OCI-LY1 (cell line): Measurements from ENCODE around the gene CCDC120.

Experiments
- H2AFZ ChIP-seq: fragments of 200-600 bp; sonication (generic), shearing (Covaris generic); 2 replicates; pipeline ENCODE4 v1.6.0; 2014; ENCODE audit warnings: antibody characterized with exemption, mild to moderate bottlenecking, low read length
- H3F3A ChIP-seq: fragments of 200-600 bp; sonication (generic), shearing (Covaris generic); 2 replicates; pipeline ENCODE4 v1.6.0; 2014; ENCODE audit warnings: mild to moderate bottlenecking, antibody characterized with exemption, low read length, moderate library complexity; ENCODE audit not compliant: insufficient read depth
- H3K27ac ChIP-seq: fragments of 200-600 bp; sonication (generic); 2 replicates; pipeline ENCODE4 v1.5.1; 2014; ENCODE audit warnings: low read length, mixed run types, mild to moderate bottlenecking, low read depth; ENCODE audit not compliant: poor library complexity, severe bottlenecking
- H3K27me3 ChIP-seq: fragments of 200-600 bp; sonication (generic); 2 replicates; pipeline ENCODE4 v1.6.0; 2014; ENCODE audit warnings: antibody characterized with exemption, mild to moderate bottlenecking, low read length, moderate library complexity; ENCODE audit not compliant: insufficient read depth
- H3K36me3 ChIP-seq: fragments of 200-600 bp; sonication (generic); 2 replicates; pipeline ENCODE4 v1.6.1; 2014; ENCODE audit warnings: mild to moderate bottlenecking, antibody characterized with exemption, low read length, moderate library complexity, mixed read lengths; ENCODE audit not compliant: insufficient read depth
- H3K4me1 ChIP-seq: fragments of 200-600 bp; sonication (generic); 2 replicates; pipeline ENCODE4 v1.5.1; 2014; ENCODE audit warnings: mild to moderate bottlenecking, low read length, moderate library complexity; ENCODE audit not compliant: insufficient read depth, severe bottlenecking
- H3K4me2 ChIP-seq: fragments of 200-600 bp; sonication (generic), shearing (Covaris generic); 2 replicates; pipeline ENCODE4 v1.6.1; 2014; ENCODE audit warnings: low read length
- H3K4me3 ChIP-seq: fragments of 200-600 bp; sonication (generic); 2 replicates; pipeline ENCODE4 v1.5.1; 2014; ENCODE audit warnings: low read length, low read depth, mild to moderate bottlenecking, mixed read lengths; ENCODE audit not compliant: poor library complexity, severe bottlenecking
- H3K79me2 ChIP-seq: fragments of 200-600 bp; shearing (Covaris generic); 2 replicates; pipeline ENCODE4 v1.6.1; 2016; ENCODE audit warnings: mixed run types, low read length, mixed read lengths; ENCODE audit not compliant: insufficient read depth
- H3K9ac ChIP-seq: fragments of 200-600 bp; sonication (generic), shearing (Covaris generic); 2 replicates; pipeline ENCODE4 v1.6.1; 2014; ENCODE audit warnings: mild to moderate bottlenecking, low read length, mixed read lengths
- H3K9me2 ChIP-seq: fragments of 200-600 bp; sonication (generic), shearing (Covaris generic); 2 replicates; pipeline ENCODE4 v1.6.1; 2014; ENCODE audit warnings: low read depth, mild to moderate bottlenecking, low read length, mixed read lengths
- H3K9me3 ChIP-seq: fragments of 200-600 bp; shearing (Covaris generic); 2 replicates; pipeline ENCODE4 v1.6.1; 2014; ENCODE audit warnings: low read length, mixed read lengths
- H4K20me1 ChIP-seq: fragments of 200-600 bp; sonication (generic), shearing (Covaris generic); 2 replicates; pipeline ENCODE4 v1.6.0; 2016; ENCODE audit warnings: mild to moderate bottlenecking, low read length; ENCODE audit not compliant: insufficient read depth
- EZH2 ChIP-seq: fragments of 200-600 bp; sonication (generic), shearing (Covaris generic); IDR thresholded peaks from 2 replicates; pipeline ENCODE4 v1.8.0; 2017; ENCODE audit warnings: borderline replicate concordance, mixed run types, mild to moderate bottlenecking, antibody characterized with exemption, low read length, moderate library complexity, mixed read lengths
- TF ChIP-seq, protein P1 (sequence below): fragments of 200-600 bp; sonication (generic), shearing (Covaris generic); IDR thresholded peaks from 2 replicates; pipeline ENCODE4 v1.5.1; 2017; ENCODE audit warnings: mild to moderate bottlenecking, antibody characterized with exemption, low read length, moderate library complexity, mixed read lengths

CCDC120 gene

DNA sequence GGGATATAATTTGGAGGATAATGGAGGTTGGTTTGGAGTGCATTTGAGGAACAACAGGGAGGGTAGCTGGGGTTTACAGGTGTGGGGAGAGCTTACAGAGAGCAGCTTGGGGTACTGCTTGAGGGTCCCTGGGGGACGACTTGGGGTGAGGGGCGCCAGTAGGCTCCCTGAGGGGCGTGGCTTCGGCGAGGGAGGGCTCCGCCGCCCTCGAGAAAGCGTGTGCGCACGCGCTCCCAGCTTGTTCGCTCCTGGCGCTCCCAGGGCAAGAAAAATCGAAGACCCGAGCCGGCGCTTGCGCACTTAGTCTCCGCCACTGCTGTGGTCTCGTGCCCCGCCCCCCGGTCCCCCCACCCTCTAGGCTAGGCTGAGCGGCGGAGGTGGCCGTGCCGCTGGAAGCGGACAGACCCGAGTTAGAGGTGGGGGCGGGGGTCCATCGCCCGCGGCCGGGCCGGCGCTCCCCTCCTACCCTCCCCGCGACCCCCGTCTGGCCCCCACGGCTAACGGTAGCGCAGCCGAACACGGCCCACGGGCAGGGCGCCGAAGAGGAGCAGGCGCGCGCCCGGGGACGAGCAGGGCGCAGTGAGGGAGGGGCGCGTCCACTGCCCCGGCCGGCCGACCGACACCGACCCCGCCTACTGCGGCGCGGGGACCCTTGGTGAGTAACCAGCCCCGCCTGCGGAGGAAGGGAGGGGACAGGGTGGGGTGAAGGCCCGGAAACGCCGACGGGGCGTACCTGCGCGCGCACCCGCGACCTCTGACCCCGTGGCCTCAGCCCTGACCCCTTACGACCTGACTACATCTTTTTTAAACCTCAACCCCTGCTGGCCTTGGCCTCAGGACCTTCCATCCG lies 5.4 kb upstream of the CCDC120 start:
- Histone ChIP-seq H3K9ac (peak overlapping the region; percentile 93), H3K4me2 (peak overlapping the region; percentile 98), H3F3A (no peaks in the 10 kb centered on the region), H3K4me3 (peak overlapping the region; percentile 92), H3K4me1 (peaks cover 23% of the 10 kb centered on the region), H3K27ac (peak overlapping the region; percentile 61), H3K27me3 (no peaks in the 10 kb centered on the region), H3K36me3 (no peaks in the 10 kb centered on the region), H3K9me2 (no peaks in the 10 kb centered on the region), H4K20me1 (no peaks in the 10 kb centered on the region), H3K9me3 (no peaks in the 10 kb centered on the region), H2AFZ (no peak overlapping the region), H3K79me2 (no peaks in the 10 kb centered on the region)
- TF ChIP-seq EZH2: no peak
- TF ChIP-seq, protein P1, sequence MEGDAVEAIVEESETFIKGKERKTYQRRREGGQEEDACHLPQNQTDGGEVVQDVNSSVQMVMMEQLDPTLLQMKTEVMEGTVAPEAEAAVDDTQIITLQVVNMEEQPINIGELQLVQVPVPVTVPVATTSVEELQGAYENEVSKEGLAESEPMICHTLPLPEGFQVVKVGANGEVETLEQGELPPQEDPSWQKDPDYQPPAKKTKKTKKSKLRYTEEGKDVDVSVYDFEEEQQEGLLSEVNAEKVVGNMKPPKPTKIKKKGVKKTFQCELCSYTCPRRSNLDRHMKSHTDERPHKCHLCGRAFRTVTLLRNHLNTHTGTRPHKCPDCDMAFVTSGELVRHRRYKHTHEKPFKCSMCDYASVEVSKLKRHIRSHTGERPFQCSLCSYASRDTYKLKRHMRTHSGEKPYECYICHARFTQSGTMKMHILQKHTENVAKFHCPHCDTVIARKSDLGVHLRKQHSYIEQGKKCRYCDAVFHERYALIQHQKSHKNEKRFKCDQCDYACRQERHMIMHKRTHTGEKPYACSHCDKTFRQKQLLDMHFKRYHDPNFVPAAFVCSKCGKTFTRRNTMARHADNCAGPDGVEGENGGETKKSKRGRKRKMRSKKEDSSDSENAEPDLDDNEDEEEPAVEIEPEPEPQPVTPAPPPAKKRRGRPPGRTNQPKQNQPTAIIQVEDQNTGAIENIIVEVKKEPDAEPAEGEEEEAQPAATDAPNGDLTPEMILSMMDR: no peak

DNA sequence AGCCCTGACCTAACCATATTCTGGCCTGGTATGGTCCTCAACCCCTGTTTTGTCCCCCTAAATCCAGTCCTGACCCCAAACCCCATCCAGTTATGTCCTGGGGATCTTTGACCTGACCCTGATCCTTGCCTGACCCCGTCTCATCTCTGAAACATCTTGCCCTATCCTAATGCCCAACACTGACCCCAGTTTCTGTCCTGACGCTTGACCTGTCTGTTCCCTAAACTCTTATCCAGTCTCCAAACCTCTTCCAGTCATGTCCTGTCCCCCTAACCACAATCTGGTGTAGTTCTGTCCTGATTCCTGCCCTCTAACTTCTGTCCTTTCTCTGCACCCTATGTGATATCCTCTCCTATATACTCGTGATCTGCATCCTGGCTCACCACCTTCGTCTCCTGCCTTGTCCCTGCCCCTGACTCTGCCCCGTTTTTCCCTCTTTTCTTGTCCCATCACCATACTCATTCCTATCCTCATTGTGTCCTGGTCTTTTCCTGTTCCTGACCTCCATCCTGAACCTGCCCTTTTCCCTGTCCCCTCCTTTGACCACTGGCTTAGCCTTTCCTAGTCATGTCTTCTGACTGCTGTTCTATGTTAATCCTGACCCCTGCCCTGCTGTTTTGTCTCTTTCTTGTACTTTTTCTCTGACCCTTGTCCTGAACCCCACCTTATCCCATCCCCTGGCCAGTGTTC lies 4.6 kb upstream of the CCDC120 start:
- TF ChIP-seq, protein P1: no peak
- no peak for TF ChIP-seq EZH2
- peak overlapping the region; percentile 93 for H3K9ac ChIP-seq
- H3K27ac ChIP-seq: peak overlapping the region; percentile 61
- H3K9me3 ChIP-seq: no peaks in the 10 kb centered on the region
- no peaks in the 10 kb centered on the region for H3K27me3 ChIP-seq
- H3K36me3 ChIP-seq: no peaks in the 10 kb centered on the region
- no peaks in the 10 kb centered on the region for H3K9me2 ChIP-seq
- no peaks in the 10 kb centered on the region for H3K79me2 ChIP-seq
- no peaks in the 10 kb centered on the region for H3F3A ChIP-seq
- H3K4me3 ChIP-seq: peak overlapping the region; percentile 92
- H4K20me1 ChIP-seq: no peaks in the 10 kb centered on the region
- peak overlapping the region; percentile 98 for H3K4me2 ChIP-seq
- H3K4me1 ChIP-seq: peaks cover 23% of the 10 kb centered on the region
- no peak overlapping the region for H2AFZ ChIP-seq

DNA sequence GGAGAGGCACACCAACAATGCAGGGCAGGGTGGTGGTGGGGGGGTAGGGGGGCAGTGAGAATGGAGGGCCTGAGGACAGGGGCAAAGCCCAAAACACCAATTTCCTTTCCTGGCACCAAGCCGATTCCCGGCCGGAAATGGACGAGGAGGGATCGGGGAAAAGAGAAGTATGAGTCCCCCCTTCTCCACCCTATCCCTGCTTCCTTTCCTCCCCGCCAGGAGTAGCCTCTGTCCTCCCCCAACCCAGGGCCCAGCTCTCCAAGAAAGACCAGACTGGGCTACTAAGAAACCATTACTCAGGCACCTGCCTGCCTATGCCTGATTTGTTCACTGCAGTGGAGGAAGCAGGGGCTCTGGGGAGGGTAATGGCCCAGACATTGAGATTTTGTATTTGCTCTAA lies 402 bp downstream of the CCDC120 start:
- Histone ChIP-seq H3K4me1 (peaks cover 15% of the 10 kb centered on the region), H3K9me2 (no peaks in the 10 kb centered on the region), H3K79me2 (no peaks in the 10 kb centered on the region), H3K4me3 (peak overlapping the region; percentile 49), H4K20me1 (no peaks in the 10 kb centered on the region), H3K4me2 (peak overlapping the region; percentile 34; the same call in 1 of the 2 replicates), H2AFZ (no peak overlapping the region), H3K9ac (peak overlapping the region; percentile 37; the same call in 1 of the 2 replicates), H3K27ac (no peak overlapping the region), H3K9me3 (no peaks in the 10 kb centered on the region), H3F3A (no peaks in the 10 kb centered on the region), H3K36me3 (no peaks in the 10 kb centered on the region), H3K27me3 (no peaks in the 10 kb centered on the region)
- TF ChIP-seq, protein P1: no peak
- no peak for TF ChIP-seq EZH2
